ENCODE data around the gene CACNA1F.
"Not testable (repeated sequence)": the region's sequence is repeated elsewhere in the genome, so short reads cannot be mapped to it uniquely, and the experiment has no call there.

DNA sequence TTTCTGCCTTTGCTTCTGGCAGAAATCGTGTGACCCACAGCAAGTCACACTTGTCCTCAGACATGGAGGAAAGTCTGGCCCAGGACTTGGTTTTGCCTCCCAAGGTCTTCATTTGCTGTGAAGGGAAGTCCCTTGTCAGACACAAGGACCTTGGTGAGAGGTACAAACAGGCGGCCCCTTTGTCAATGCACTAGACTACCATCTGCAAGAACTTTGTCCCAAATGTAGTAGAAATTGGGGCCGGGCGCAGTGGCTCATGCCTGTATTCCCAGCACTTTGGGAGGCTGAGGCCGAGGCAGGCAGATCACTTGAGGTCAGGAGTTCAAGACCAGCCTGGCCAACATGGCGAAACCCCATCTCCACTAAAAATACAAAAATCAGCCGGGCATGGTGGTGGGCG is 59.6 kb downstream of the CACNA1F start:
- TF ChIP-seq, protein P1, sequence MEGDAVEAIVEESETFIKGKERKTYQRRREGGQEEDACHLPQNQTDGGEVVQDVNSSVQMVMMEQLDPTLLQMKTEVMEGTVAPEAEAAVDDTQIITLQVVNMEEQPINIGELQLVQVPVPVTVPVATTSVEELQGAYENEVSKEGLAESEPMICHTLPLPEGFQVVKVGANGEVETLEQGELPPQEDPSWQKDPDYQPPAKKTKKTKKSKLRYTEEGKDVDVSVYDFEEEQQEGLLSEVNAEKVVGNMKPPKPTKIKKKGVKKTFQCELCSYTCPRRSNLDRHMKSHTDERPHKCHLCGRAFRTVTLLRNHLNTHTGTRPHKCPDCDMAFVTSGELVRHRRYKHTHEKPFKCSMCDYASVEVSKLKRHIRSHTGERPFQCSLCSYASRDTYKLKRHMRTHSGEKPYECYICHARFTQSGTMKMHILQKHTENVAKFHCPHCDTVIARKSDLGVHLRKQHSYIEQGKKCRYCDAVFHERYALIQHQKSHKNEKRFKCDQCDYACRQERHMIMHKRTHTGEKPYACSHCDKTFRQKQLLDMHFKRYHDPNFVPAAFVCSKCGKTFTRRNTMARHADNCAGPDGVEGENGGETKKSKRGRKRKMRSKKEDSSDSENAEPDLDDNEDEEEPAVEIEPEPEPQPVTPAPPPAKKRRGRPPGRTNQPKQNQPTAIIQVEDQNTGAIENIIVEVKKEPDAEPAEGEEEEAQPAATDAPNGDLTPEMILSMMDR (IDR thresholded peaks at IDR 0.05; ENCODE audit: insufficient read depth, low read length, poor library complexity, severe bottlenecking): not testable (repeated sequence)
- not testable (repeated sequence) for TF ChIP-seq EZH2phosphoT487 (conservative IDR thresholded peaks at IDR 0.05; ENCODE audit: low read length)

All from SU-DHL-6 (cell line).